GM12878 (cell line): ENCODE measurements around the gene SLC12A6. TPM values are rescaled to one million over a fixed set of nuclear protein-coding genes. Genes with fewer than 3 reads are reported as not detected.

Experiments
- ATAC-seq: fragments of 200-7000 bp; cut with Tn5 transposase; 3 replicates; pipeline ENCODE4 v1.9.1; 2020; ENCODE audit warnings: mild to moderate bottlenecking, moderate library complexity
- BruUV-seq: library from RNA; stranded (reverse); fragments of 400-500 nt; replicated peaks from 2 replicates; lab custom pipeline; 2021; lab: Mats Ljungman, UMichigan
- CTCF ChIA-PET: fragments of 300-600 bp; sonication (Branson Sonifier 250); formaldehyde crosslinking; extraction: SDS; loops from one replicate; lab custom pipeline; 2021; ENCODE audit warnings: inconsistent platforms; lab: Yijun Ruan, JAX
- POLR2A ChIA-PET: fragments of 350-600 bp; formaldehyde crosslinking; extraction: SDS; loops from one replicate; lab custom pipeline; 2021; ENCODE audit warnings: inconsistent platforms; lab: Charles Lee
- RAD21 ChIA-PET: fragments of 300-600 bp; sonication (Branson Sonifier 250); formaldehyde crosslinking; loops from one replicate; lab custom pipeline; 2023; ENCODE audit warnings: antibody characterized with exemption; ENCODE audit not compliant: unreplicated experiment; lab: Charles Lee
- SMC1A ChIA-PET: fragments of 300-600 bp; sonication (Branson Sonifier 250); formaldehyde crosslinking; loops from one replicate; lab custom pipeline; 2023; ENCODE audit not compliant: unreplicated experiment, uncharacterized antibody; lab: Charles Lee
- DNase-seq: peaks from one replicate; pipeline ENCODE4 v3.0.0-alpha.2; 2011; ENCODE audit warnings: low read depth, low spot score
- FAIRE-seq: peaks from 3 replicates; lab custom pipeline; 2011; peaks lifted over from hg19 to GRCh38; lab: Jason Lieb, UNC
- H2AFZ ChIP-seq: 2 replicates; pipeline ENCODE4 v1.6.0; 2011; ENCODE audit warnings: low read depth, low read length, control low read depth; ENCODE audit not compliant: control insufficient read depth
- H3K27ac ChIP-seq: 2 replicates; pipeline ENCODE4 v1.5.1; 2011; ENCODE audit warnings: control low read depth; ENCODE audit not compliant: control insufficient read depth, insufficient read depth
- H3K27me3 ChIP-seq, 2 experiments: replicated peaks in 1 of 2; 2 replicates each; pipeline versions ENCODE4 v1.6.0 to v1.6.1; 2011; ENCODE audit warnings: low read length in 1 of 2; ENCODE audit not compliant: control insufficient read depth in 2 of 2, insufficient read depth in 2 of 2
- H3K36me3 ChIP-seq, 2 experiments: 2 replicates each; pipeline ENCODE4 v1.5.1; 2011; ENCODE audit warnings: low read length in 1 of 2; ENCODE audit not compliant: control insufficient read depth in 2 of 2, insufficient read depth in 2 of 2
- H3K4me1 ChIP-seq: 2 replicates; pipeline ENCODE4 v1.6.1; 2011; ENCODE audit warnings: mild to moderate bottlenecking, low read length, moderate library complexity, mixed read lengths; ENCODE audit not compliant: control insufficient read depth, insufficient read depth
- H3K4me2 ChIP-seq: 2 replicates; pipeline ENCODE4 v1.6.0; 2011; ENCODE audit warnings: control low read depth; ENCODE audit not compliant: control insufficient read depth, insufficient read depth
- H3K4me3 ChIP-seq: fragments of 200-600 bp; sonication (generic); 2 replicates; pipeline ENCODE4 v1.5.1; 2016
- H3K79me2 ChIP-seq: 2 replicates; pipeline ENCODE4 v1.6.0; 2011; ENCODE audit warnings: low read length; ENCODE audit not compliant: control insufficient read depth, insufficient read depth
- H3K9ac ChIP-seq: 2 replicates; pipeline ENCODE4 v1.8.0; 2011; ENCODE audit warnings: low read length, control low read depth, mixed read lengths; ENCODE audit not compliant: control insufficient read depth, insufficient read depth
- H3K9me3 ChIP-seq: replicated peaks from 3 replicates; pipeline ENCODE4 v1.5.1; 2011; ENCODE audit warnings: mild to moderate bottlenecking, low read length; ENCODE audit not compliant: control insufficient read depth, insufficient read depth
- H4K20me1 ChIP-seq: 2 replicates; pipeline ENCODE4 v1.6.0; 2011; ENCODE audit not compliant: control insufficient read depth, insufficient read depth
- ATF7 ChIP-seq: fragments of 450-650 bp; IDR thresholded peaks from 2 replicates; pipeline ENCODE4 v1.6.1; 2016; ENCODE audit warnings: low read depth, mild to moderate bottlenecking
- BCL3 ChIP-seq: IDR thresholded peaks from 2 replicates; pipeline ENCODE4 v1.6.1; 2011; ENCODE audit warnings: borderline replicate concordance, low read depth, mild to moderate bottlenecking, moderate library complexity, low read length; ENCODE audit not compliant: insufficient read depth, poor library complexity, severe bottlenecking
- CBX5 ChIP-seq: sonication (generic); IDR thresholded peaks from 2 replicates; pipeline ENCODE4 v1.6.1; 2016; ENCODE audit warnings: low read depth, moderate library complexity, mild to moderate bottlenecking, inconsistent platforms
- CHD4 ChIP-seq: fragments of 200-600 bp; sonication (generic); IDR thresholded peaks from 2 replicates; pipeline ENCODE4 v1.6.1; 2016; ENCODE audit warnings: mild to moderate bottlenecking
- FOS ChIP-seq: IDR thresholded peaks from 3 replicates; pipeline ENCODE4 v1.6.1; 2011; ENCODE audit warnings: borderline replicate concordance; ENCODE audit not compliant: insufficient read length; ENCODE audit errors: extremely low read depth
- IRF4 ChIP-seq: IDR thresholded peaks from 2 replicates; pipeline ENCODE4 v1.6.1; 2011; ENCODE audit warnings: low read depth, low read length
- LARP7 ChIP-seq: fragments of 450-650 bp; IDR thresholded peaks from 2 replicates; pipeline ENCODE4 v1.6.1; 2017; ENCODE audit warnings: mild to moderate bottlenecking
- NRF1 ChIP-seq: conservative IDR thresholded peaks from 2 replicates; pipeline ENCODE4 v1.6.1; 2011; ENCODE audit warnings: mild to moderate bottlenecking, low read depth, low read length, improper control_type of control experiment
- REST ChIP-seq: IDR thresholded peaks from 2 replicates; pipeline ENCODE4 v1.6.1; 2012; ENCODE audit warnings: mild to moderate bottlenecking, low read depth, low read length
- RFX5 ChIP-seq: IDR thresholded peaks from 2 replicates; pipeline ENCODE4 v1.6.1; 2011; ENCODE audit warnings: low read depth, low read length, improper control_type of control experiment
- SIN3A ChIP-seq: IDR thresholded peaks from 2 replicates; pipeline ENCODE4 v1.6.1; 2012; ENCODE audit warnings: low read depth, low read length, improper control_type of control experiment
- SIX5 ChIP-seq: IDR thresholded peaks from 2 replicates; pipeline ENCODE4 v1.6.1; 2011; ENCODE audit warnings: mild to moderate bottlenecking, low read depth, low read length, moderate library complexity; ENCODE audit not compliant: severe bottlenecking
- WRNIP1 ChIP-seq: IDR thresholded peaks from 2 replicates; pipeline ENCODE4 v1.6.1; 2011; ENCODE audit warnings: low read depth, low read length, improper control_type of control experiment, borderline replicate concordance
- WGBS: methylation state at CpG from one replicate; pipeline ENCODE4 v1.1.6; 2016; ENCODE audit warnings: low lambda C conversion rate; ENCODE audit not compliant: insufficient replicate concordance, insufficient coverage; ENCODE audit errors: missing lambda C conversion rate; 5-methylcytosine and 5-hydroxymethylcytosine counted together
- in situ Hi-C: fragments of 300-500 bp; cut with MboI; formaldehyde crosslinking; loops from 9 replicates; pipeline ENCODE4 v1.14.3; 2018; ENCODE audit warnings: mixed read lengths
- intact Hi-C: fragments of 100-400 bp; cut with micrococcal nuclease; formaldehyde crosslinking; loops from one replicate; pipeline ENCODE4 v1.14.2; 2022; ENCODE audit not compliant: unreplicated experiment
- polyA plus RNA-seq, 11 experiments: library from polyadenylated mRNA; depleted of rRNA in 4 of 11; unstranded in 6 of 11; stranded (reverse) in 5 of 11; fragments of >200 nt; fragmentation: Nextera tagmentation in 4 of 11; fragmentation: Illumina TruSeq in 1 of 11; extraction: Ambion mirVana in 4 of 11; extraction: Trizol in 1 of 11; gene quantifications; 1 replicate in 1 of 11; 2 replicates in 10 of 11; pipeline versions ENCODE4 v1.2.1 to v1.2.3, GENCODE V29; 2011 to 2016; ENCODE audit warnings: inconsistent platforms in 2 of 11, missing spikeins in 2 of 11, low read depth in 1 of 11
- total RNA-seq, 4 experiments: library from RNA; depleted of rRNA in 3 of 4; stranded (reverse); fragments of >200 nt in 3 of 4; fragmentation: Illumina TruSeq in 1 of 4; extraction: Trizol in 1 of 4; gene quantifications; 2 replicates each; pipeline versions ENCODE4 v1.2.1 to v1.2.3, GENCODE V29; 2013 to 2021

SLC12A6 gene
- total and polyA plus RNA-seq, 10 of the 15 experiments (the other 5 are each of a cell fraction or from before 2014, with no cell fraction given): 4.7 to 94.4 (median 34.2) TPM

- H3K9ac ChIP-seq: no peak overlapping the region
- in situ Hi-C loops (no loop called here), intact Hi-C loops (no loop called here)
- H4K20me1 ChIP-seq: 0 out of 2 replicates have a peak, but pooled peaks cover 2% of the 10 kb centered on the region
- no peak overlapping the region for H3K27ac ChIP-seq
- POLR2A ChIA-PET: no interaction called here
- H3K4me1 ChIP-seq: peaks cover 4% of the 10 kb centered on the region; the same call in 1 of the 2 replicates
- H3K9me3 ChIP-seq: peaks cover 4% of the 10 kb centered on the region; the same call in 2 of the 3 replicates
- no peak for TF ChIP-seq ATF7
- FAIRE-seq: no peak
- H3K4me3 ChIP-seq: no peak overlapping the region
- H3K27me3 ChIP-seq: no peaks in the 10 kb centered on the region
- H2AFZ ChIP-seq: no peak overlapping the region
- CTCF ChIA-PET: interaction anchor here (0.7 kb wide), 1 partner anchor 75 kb away, joined by 3 read pairs; no protein-coding TSS in a partner anchor
- ATAC-seq: no peak
- DNase-seq: no peak
- SMC1A ChIA-PET: interaction anchor here (1.3 to 1.7 kb wide), 2 partner anchors 35 to 51 kb away, joined by 4 read pairs; no protein-coding TSS in a partner anchor
- 87% methylated on average over 9 of the region's 9 CpGs for whole genome bisulfite sequencing
- BruUV-seq: no TSS peak
- H3K79me2 ChIP-seq: peaks cover 38% of the 10 kb centered on the region
- RAD21 ChIA-PET: no interaction called here
- H3K36me3 ChIP-seq: peaks cover 7 to 26% of the 10 kb centered on the region in 2 experiments
- H3K4me2 ChIP-seq: no peak overlapping the region
Measured at GRCh38 chr15:34292621-34293020, 45.0 kb downstream of the SLC12A6 start.

- Histone ChIP-seq H3K79me2 (peaks cover 18% of the 10 kb centered on the region), H3K4me3 (no peak overlapping the region), H3K27me3 (no peaks in the 10 kb centered on the region), H2AFZ (no peak overlapping the region), H3K9me3 (no peaks in the 10 kb centered on the region; the same call in 2 of the 3 replicates), H4K20me1 (no peaks in the 10 kb centered on the region), H3K4me1 (no peaks in the 10 kb centered on the region), H3K36me3 (peaks cover 0 to 4% of the 10 kb centered on the region in 2 experiments; a peak in 1 of 4 replicates), H3K27ac (no peak overlapping the region), H3K4me2 (no peak overlapping the region), H3K9ac (no peak overlapping the region)
- POLR2A ChIA-PET: interaction anchor here (0.6 to 1.1 kb wide), 3 partner anchors 11 to 84 kb away, joined by 3 to 5 read pairs (median 4); partner anchors contain the start of gene SLC12A6
- SMC1A ChIA-PET: interaction anchor here (1.2 to 3.6 kb wide), 3 partner anchors 10 to 36 kb away, joined by 3 to 22 read pairs (median 9); no protein-coding TSS in a partner anchor
- FAIRE-seq: no peak
- no peak for DNase-seq
- intact Hi-C loops (no loop called here), in situ Hi-C loops (no loop called here)
- CTCF ChIA-PET: no interaction called here
- 96% methylated on average over 2 of the region's 2 CpGs for WGBS
- BruUV-seq: no TSS peak
- TF ChIP-seq SIX5: no peak
- TF ChIP-seq LARP7: no peak
- no peak for TF ChIP-seq SIN3A
- no peak for TF ChIP-seq IRF4
- no peak for TF ChIP-seq CHD4
- no peak for TF ChIP-seq RFX5
- TF ChIP-seq FOS: no peak
- no peak for TF ChIP-seq BCL3
- TF ChIP-seq NRF1: no peak
- TF ChIP-seq REST: no peak
- TF ChIP-seq WRNIP1: no peak
- no peak for TF ChIP-seq CBX5
- RAD21 ChIA-PET: interaction anchor here (2.0 kb wide), 1 partner anchor 45 kb away, joined by 6 read pairs; no protein-coding TSS in a partner anchor
- no peak for ATAC-seq
Measured at GRCh38 chr15:34284937-34285336, 52.6 kb downstream of the SLC12A6 start.
